Measurements from ENCODE around the gene NOL4L.

Gene NOL4L

GRCh38 chr20:32462900-32463641 lies 122.1 kb downstream of the NOL4L start:
- Mint-ChIP-seq H3K4me3 (no peak overlapping the region), H3K36me3 (no peaks in the 10 kb centered on the region), H3K27ac (no peak overlapping the region), H3K27me3 (no peaks in the 10 kb centered on the region), H3K4me1 (peaks cover 14% of the 10 kb centered on the region), H3K9me3 (no peaks in the 10 kb centered on the region)
- ATAC-seq (ENCODE audit: low read depth) (no peak), DNase-seq (ENCODE audit: low spot score in 2 of 2) (no peak)

GRCh38 chr20:32461836-32462600 lies 123.1 kb downstream of the NOL4L start:
- no peak overlapping the region for H3K27ac Mint-ChIP-seq
- H3K4me3 Mint-ChIP-seq = no peak overlapping the region
- no peak for DNase-seq (ENCODE audit: low spot score in 2 of 2)
- H3K4me1 Mint-ChIP-seq = peaks cover 12% of the 10 kb centered on the region
- H3K9me3 Mint-ChIP-seq = no peaks in the 10 kb centered on the region
- ATAC-seq (ENCODE audit: low read depth) = no peak
- H3K27me3 Mint-ChIP-seq = no peaks in the 10 kb centered on the region
- no peaks in the 10 kb centered on the region for H3K36me3 Mint-ChIP-seq

GRCh38 chr20:32460683-32461320 lies 124.3 kb downstream of the NOL4L start:
- Mint-ChIP-seq H3K27me3 (no peaks in the 10 kb centered on the region), H3K4me1 (peaks cover 12% of the 10 kb centered on the region), H3K27ac (no peak overlapping the region), H3K4me3 (no peak overlapping the region), H3K9me3 (no peaks in the 10 kb centered on the region), H3K36me3 (no peaks in the 10 kb centered on the region)
- no peak for DNase-seq (ENCODE audit: low spot score in 2 of 2)
- ATAC-seq (ENCODE audit: low read depth) = no peak

- ATAC-seq (ENCODE audit: low read depth) = no peak
- H3K4me3 Mint-ChIP-seq = no peak overlapping the region
- H3K36me3 Mint-ChIP-seq = no peaks in the 10 kb centered on the region
- H3K27ac Mint-ChIP-seq = no peak overlapping the region
- peaks cover 12% of the 10 kb centered on the region for H3K4me1 Mint-ChIP-seq
- DNase-seq (ENCODE audit: low spot score in 2 of 2) = no peak
- no peaks in the 10 kb centered on the region for H3K27me3 Mint-ChIP-seq
- no peaks in the 10 kb centered on the region for H3K9me3 Mint-ChIP-seq
These were observed 124.9 kb downstream of the NOL4L start for GRCh38 chr20:32460231-32460630.

- peaks cover 3% of the 10 kb centered on the region for H3K36me3 Mint-ChIP-seq
- no peaks in the 10 kb centered on the region for H3K27me3 Mint-ChIP-seq
- H3K4me1 Mint-ChIP-seq = peaks cover 18% of the 10 kb centered on the region
- ATAC-seq (ENCODE audit: low read depth) (no peak), DNase-seq (ENCODE audit: low spot score in 2 of 2) (no peak)
- H3K27ac Mint-ChIP-seq = no peak overlapping the region
- no peaks in the 10 kb centered on the region for H3K9me3 Mint-ChIP-seq
- no peak overlapping the region for H3K4me3 Mint-ChIP-seq
These were observed 126.3 kb downstream of the NOL4L start for GRCh38 chr20:32458837-32459220.

GRCh38 chr20:32458061-32458836 lies 126.9 kb downstream of the NOL4L start:
- ATAC-seq (ENCODE audit: low read depth) (no peak), DNase-seq (ENCODE audit: low spot score in 2 of 2) (no peak)
- peaks cover 3% of the 10 kb centered on the region for H3K36me3 Mint-ChIP-seq
- H3K4me3 Mint-ChIP-seq = peak overlapping the region; percentile 69
- no peaks in the 10 kb centered on the region for H3K27me3 Mint-ChIP-seq
- H3K9me3 Mint-ChIP-seq = no peaks in the 10 kb centered on the region
- H3K4me1 Mint-ChIP-seq = peaks cover 18% of the 10 kb centered on the region
- peak overlapping the region; percentile 38 for H3K27ac Mint-ChIP-seq

- H3K4me3 Mint-ChIP-seq = peak overlapping the region; percentile 69
- H3K4me1 Mint-ChIP-seq = peaks cover 21% of the 10 kb centered on the region
- H3K27ac Mint-ChIP-seq = peak overlapping the region; percentile 38
- peak; percentile 59 for ATAC-seq (ENCODE audit: low read depth)
- no peaks in the 10 kb centered on the region for H3K27me3 Mint-ChIP-seq
- DNase-seq (ENCODE audit: low spot score in 2 of 2) = no peak
- peaks cover 9% of the 10 kb centered on the region for H3K36me3 Mint-ChIP-seq
- H3K9me3 Mint-ChIP-seq = no peaks in the 10 kb centered on the region
These were observed 127.6 kb downstream of the NOL4L start for GRCh38 chr20:32457479-32457986.

- Mint-ChIP-seq H3K36me3 (peaks cover 10% of the 10 kb centered on the region), H3K9me3 (no peaks in the 10 kb centered on the region), H3K27ac (no peak overlapping the region), H3K4me3 (peak overlapping the region; percentile 69), H3K4me1 (peaks cover 21% of the 10 kb centered on the region), H3K27me3 (no peaks in the 10 kb centered on the region)
- DNase-seq (ENCODE audit: low spot score in 2 of 2) (peak; percentile 48 to 73), ATAC-seq (ENCODE audit: low read depth) (peak; percentile 73)
These were observed 128.2 kb downstream of the NOL4L start for GRCh38 chr20:32456869-32457478.

- Mint-ChIP-seq H3K27me3 (no peaks in the 10 kb centered on the region), H3K27ac (no peak overlapping the region), H3K36me3 (peaks cover 15% of the 10 kb centered on the region), H3K4me1 (peaks cover 23% of the 10 kb centered on the region), H3K9me3 (no peaks in the 10 kb centered on the region), H3K4me3 (no peak overlapping the region)
- no peak for ATAC-seq (ENCODE audit: low read depth)
- DNase-seq (ENCODE audit: low spot score in 2 of 2) = no peak
These were observed 129.0 kb downstream of the NOL4L start for GRCh38 chr20:32455901-32456701.

GRCh38 chr20:32455171-32455900 lies 129.8 kb downstream of the NOL4L start:
- no peaks in the 10 kb centered on the region for H3K27me3 Mint-ChIP-seq

GRCh38 chr20:32454164-32455145 lies 130.7 kb downstream of the NOL4L start:
- H3K27me3 Mint-ChIP-seq = no peaks in the 10 kb centered on the region
- peak overlapping the region; percentile 60 for H3K27ac Mint-ChIP-seq
- H3K36me3 Mint-ChIP-seq = peaks cover 16% of the 10 kb centered on the region
- DNase-seq (ENCODE audit: low spot score in 2 of 2) (no peak), ATAC-seq (ENCODE audit: low read depth) (peak; percentile 15)
- no peak overlapping the region for H3K4me3 Mint-ChIP-seq
- H3K4me1 Mint-ChIP-seq = peaks cover 29% of the 10 kb centered on the region
- no peaks in the 10 kb centered on the region for H3K9me3 Mint-ChIP-seq

More at GRCh38 chr20:32455171-32455900, 129.8 kb downstream of the NOL4L start:
- Mint-ChIP-seq H3K36me3 (peaks cover 16% of the 10 kb centered on the region), H3K27ac (no peak overlapping the region), H3K9me3 (no peaks in the 10 kb centered on the region), H3K4me3 (no peak overlapping the region), H3K4me1 (peaks cover 23% of the 10 kb centered on the region)
- DNase-seq (ENCODE audit: low spot score in 2 of 2) (no peak), ATAC-seq (ENCODE audit: low read depth) (no peak)
